NCI-H748 (cell line): ENCODE results near the gene RAD51B.
"Not testable (repeated sequence)": the region's sequence is repeated elsewhere in the genome, so short reads cannot be mapped to it uniquely, and the experiment has no call there.

Experiments used
- DNase-seq: peaks from one replicate; lab custom pipeline; 2025; ENCODE audit not compliant: unreplicated experiment; lab: John Stamatoyannopoulos, UW

RAD51B gene

DNA sequence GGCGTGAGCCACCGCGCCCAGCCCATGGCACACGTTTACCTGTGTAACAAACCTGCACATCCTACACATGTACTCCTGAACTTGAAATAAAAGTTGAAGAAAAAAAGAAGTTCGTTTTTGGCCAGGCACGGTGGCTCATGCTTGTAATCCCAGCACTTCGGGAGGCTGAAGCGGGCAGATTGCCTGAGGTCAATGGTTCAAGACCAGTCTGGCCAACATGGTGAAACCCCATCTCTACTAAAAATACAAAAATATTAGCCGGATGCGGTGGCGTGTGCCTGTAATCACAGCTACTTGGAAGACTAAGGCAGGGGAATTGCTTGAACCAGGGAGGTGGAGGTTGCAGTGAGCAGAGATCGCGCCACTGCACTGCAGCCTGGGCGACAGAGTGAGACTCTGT is 879.2 kb downstream of the RAD51B start:
- not testable (repeated sequence) for DNase-seq

DNA sequence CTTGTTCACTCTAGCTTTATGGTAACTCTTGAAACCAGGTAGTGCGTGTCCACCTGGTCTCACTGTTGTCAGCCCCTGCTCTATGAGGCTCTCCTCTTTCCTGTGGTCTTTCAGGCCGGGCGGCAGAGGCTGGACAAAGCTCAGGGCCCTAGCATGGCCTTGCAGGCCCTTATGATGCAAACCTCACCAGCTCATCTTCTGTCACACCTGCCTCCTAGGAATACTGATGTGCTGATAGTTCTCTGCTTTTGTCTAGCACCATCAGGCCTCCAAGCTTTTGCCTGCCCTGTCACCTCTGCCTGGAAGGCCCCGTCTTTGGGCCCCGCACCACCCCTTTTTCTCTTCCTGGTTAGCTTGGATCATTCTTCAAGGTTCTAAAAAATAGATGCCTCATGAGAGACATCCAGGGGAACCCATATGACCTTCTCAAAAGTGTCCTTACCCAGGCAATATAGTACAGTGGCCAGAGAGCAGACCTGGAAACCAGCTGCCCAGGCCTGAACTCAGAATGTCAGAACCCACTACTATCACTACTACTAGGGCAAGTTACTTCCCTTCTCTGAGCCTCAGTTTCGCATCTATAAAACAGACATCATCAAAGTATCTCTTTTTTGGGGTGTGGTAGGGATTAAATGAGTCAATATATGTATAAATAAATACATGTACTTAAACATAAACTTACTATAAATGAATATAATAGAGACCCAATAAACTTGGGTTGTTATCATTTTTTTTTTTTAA is 881.6 kb downstream of the RAD51B start:
- DNase-seq: no peak

DNA sequence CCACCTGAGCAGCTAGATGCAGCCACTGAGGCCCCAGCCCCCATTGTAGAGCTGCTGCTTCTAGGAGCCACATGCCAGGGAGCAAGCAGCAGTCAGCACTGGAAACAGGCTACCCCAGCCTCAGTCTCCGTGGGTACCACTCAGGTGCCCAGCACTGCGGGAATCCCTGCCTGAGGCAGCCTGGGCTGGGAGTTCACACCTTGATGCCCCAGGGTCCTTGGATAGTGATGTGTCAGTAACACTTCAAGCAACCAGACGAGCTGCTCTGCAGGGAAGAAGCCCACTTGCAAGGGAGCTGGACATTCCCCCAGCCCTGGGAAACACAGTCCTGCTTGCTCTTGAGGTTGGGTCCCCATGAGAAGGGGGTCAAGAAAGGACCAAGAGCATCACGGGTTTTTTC is 882.6 kb downstream of the RAD51B start:
- no peak for DNase-seq

- DNase-seq: no peak
Observed at GRCh38 chr14:68702578-68702977, 883.0 kb downstream of the RAD51B start.

DNA sequence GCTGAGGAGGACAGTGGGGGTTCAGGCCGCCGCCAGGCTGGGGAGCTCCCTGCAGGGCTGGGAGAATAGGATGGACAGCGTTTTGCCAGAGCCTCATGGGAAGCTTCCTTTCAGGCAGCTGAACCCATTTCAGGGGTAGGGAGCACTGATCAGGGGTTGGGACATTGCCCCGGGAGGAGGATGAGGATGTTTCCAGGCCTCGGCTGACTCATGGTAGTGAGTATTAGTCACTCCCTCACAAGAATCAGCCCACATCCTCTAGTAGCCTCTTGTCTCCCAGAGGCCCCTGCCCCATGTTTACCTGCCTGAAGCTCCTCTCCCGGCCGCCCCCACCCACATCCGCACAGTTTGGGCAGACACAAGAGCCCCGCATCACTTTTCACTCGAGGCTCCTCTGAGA is 883.5 kb downstream of the RAD51B start:
- DNase-seq: no peak

- no peak for DNase-seq
Observed at GRCh38 chr14:68704736-68705720, 885.4 kb downstream of the RAD51B start.

- DNase-seq: peak; percentile 5
Observed at GRCh38 chr14:68705741-68706283, 886.2 kb downstream of the RAD51B start.

GRCh38 chr14:68707482-68707881 is 887.9 kb downstream of the RAD51B start:
- DNase-seq: no peak

- no peak for DNase-seq
Observed at GRCh38 chr14:68708343-68708742, 888.8 kb downstream of the RAD51B start.

GRCh38 chr14:68709007-68709406 is 889.4 kb downstream of the RAD51B start:
- no peak for DNase-seq

DNA sequence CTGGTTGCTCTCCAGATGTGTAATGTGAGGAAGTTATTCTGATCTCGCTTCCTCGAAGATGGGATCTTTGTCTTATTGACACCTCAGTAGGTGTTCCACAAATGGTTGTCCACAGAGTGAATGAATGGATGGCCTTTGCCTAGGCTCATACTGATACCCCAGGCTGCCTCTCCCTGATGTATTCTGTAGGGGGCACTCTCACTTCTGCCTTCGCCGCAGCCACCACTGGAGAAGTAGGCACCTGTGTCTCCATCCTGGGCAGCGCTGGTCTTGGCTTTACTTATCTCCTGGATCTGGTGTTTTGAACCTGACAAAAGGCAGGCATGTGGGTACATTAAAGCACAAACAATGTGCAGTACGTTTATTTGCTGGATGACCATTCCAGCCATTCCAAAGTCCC is 891.2 kb downstream of the RAD51B start:
- DNase-seq: no peak

DNA sequence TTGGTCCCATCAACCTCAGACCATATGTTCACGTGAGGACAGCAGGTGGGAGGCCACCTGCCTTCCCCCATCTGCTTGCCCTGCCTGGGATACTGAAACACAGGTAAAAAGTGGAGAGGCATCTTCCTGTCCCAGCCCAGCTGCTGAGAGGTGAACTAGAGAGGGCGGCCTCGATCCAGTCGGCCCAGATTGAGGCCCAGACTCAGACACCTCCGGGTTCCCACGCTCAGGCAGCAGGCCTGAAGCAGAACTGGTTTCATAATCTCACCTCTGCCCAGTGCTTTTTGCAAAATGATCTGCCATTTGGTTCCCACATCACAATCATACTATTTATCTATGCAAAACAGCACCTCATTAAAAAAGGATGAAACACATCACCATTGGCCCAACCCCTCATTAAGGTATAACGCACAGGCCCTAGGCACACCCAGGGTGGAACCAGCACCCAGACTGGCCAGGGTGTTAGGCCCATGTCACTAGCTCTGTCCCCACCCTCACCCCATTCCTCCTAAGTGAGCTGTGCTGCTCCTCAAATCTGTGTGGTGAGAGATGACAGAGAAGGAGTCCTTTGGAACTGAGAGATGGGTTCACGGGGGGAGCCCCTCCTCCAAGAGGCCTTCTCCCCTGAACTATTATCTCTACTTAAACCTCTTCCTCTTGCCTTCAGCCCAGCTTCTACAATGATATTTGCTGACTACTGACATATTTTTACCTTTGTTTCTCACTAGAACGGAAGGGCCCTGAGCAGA is 892.2 kb downstream of the RAD51B start:
- no peak for DNase-seq

GRCh38 chr14:68712703-68713370 is 893.3 kb downstream of the RAD51B start:
- no peak for DNase-seq

GRCh38 chr14:68713782-68714181 is 894.2 kb downstream of the RAD51B start:
- DNase-seq: no peak

DNA sequence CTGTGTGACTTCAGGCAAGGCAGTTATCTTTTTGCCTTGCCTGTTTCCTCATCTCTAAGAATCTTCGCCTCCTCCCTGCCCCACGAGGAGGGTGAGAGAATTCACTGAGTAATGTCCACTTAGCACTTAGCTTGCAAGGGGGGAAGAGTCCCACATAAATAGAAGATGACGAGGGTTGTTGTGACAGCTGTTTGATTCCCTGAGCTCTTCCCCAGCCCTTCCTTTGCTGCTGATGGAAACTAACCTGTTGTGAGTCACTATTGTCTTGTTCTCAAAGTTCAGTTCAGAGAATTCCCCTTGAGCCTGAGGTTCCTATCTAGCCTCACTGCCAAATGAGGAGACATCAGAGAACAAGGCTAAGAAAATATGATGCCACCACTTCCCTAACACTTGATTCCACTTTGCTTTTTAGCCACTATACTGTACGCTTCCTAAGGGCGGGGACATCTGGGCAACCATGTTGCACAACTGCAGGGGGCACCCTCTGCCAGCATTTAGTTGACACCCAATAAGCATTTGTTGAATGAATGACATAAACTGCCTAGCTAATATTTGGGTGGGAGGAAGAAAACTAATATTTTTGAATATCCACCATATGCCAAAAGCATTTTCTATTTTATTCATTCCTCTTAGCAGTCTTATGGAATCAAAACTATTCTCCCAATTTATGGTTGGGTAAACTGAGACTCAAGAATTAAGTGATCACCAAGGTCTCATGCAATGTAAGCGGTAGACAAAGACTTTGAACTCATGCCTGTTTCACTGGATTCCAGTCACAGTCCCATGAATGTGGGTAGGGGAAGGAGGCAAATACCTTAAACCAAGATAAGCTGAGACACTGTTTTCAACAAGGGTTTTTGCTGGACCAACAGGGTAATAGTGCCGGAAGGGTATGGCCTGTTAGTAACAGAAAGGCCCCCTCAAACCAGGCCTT is 895.7 kb downstream of the RAD51B start:
- DNase-seq: no peak

DNA sequence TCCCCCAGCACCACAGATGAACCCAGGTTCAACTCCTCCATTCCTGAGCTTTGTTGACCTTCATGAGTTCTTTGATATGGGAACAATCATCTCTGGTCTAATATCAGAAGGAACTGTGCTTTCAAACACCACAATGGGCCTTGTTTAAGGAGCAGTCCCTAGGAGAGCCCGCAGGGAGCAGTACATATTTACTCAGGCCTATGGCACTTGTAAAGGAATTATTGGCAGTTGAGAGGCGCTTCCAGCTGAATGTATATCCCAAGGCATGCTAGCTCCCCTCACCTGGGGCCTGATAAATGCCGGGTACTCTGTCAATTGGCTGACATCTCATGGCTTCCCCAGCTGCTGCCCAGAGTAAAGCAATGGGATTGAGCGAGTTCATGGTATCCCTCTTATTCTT is 897.1 kb downstream of the RAD51B start:
- DNase-seq: peak; percentile 11

- peak; percentile 4 for DNase-seq
Observed at GRCh38 chr14:68718023-68718990, 898.7 kb downstream of the RAD51B start.

DNA sequence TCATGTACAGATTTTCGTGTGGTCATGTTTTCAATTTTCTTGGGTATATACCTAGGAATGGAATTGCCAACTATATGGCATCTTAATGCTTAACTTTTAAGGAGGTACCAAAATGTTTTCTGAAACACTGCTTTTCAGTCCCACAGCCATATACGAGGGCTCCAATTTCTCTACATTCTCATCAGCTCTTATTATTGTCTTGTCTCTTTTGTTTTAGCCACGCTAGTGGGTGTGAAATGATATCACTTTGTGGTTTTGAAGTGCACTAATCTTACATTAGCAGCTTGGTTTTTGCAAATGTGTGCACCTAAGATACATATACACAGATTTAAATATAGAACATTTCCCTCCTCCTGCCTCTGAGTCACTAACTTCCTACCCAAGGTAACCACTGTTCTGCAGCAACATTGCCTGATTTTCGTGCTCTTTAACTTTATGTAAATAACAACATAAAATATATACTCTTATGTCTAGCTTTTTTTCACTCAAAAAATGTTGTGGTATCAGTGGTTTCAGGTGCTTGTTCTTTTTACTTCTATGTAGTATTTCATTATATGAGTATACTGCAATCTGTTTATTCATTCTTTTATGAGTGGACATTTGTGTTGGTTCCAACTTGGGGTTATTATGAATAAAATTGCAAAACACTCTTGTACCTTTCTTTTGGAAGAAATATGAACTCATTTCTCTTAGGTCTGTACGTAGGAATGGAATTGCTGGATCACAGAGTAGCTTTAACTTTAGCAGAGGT is 900.2 kb downstream of the RAD51B start:
- no peak for DNase-seq
